ENCODE results near the gene ZBTB32.

Gene ZBTB32

GRCh38 chr19:35742121-35742724 lies 37.9 kb downstream of the ZBTB32 start, which contains the start of gene IGFLR1:
Gene IGFLR1, minus strand, starts transcription at chr19:35742452. Its CDS starts 1,272 bp downstream, at chr19:35741180.
- H3K9ac ChIP-seq (ENCODE audit: low read depth, low read length), result no peak within 1 kb of the TSS
- no peaks in the 10 kb centered on the region for H3K27me3 ChIP-seq (ENCODE audit: control insufficient read depth, insufficient read depth, low read length)
- H3K36me3 ChIP-seq (ENCODE audit: control insufficient read depth, insufficient read depth, low read length), result peaks cover 21% of the 10 kb centered on the region
- H3K4me3 ChIP-seq (ENCODE audit: low read depth, low read length), result peak within 1 kb of the TSS; percentile 88
- H3K4me1 ChIP-seq (ENCODE audit: control insufficient read depth, insufficient read depth, low read length), result peaks cover 4% of the 10 kb centered on the region
- H3K9me3 ChIP-seq (ENCODE audit: control insufficient read depth, insufficient read depth, low read length), result no peaks in the 10 kb centered on the region

- Histone ChIP-seq H3K36me3 (ENCODE audit: control insufficient read depth, insufficient read depth, low read length) (peaks cover 5% of the 10 kb centered on the region), H3K4me1 (ENCODE audit: control insufficient read depth, insufficient read depth, low read length) (peaks cover 4% of the 10 kb centered on the region), H3K27me3 (ENCODE audit: control insufficient read depth, insufficient read depth, low read length) (no peaks in the 10 kb centered on the region), H3K4me3 (ENCODE audit: low read depth, low read length) (peak overlapping the region; percentile 65), H3K9ac (ENCODE audit: low read depth, low read length) (no peak overlapping the region), H3K9me3 (ENCODE audit: control insufficient read depth, insufficient read depth, low read length) (no peaks in the 10 kb centered on the region)
Measured at GRCh38 chr19:35743640-35744429, 39.5 kb downstream of the ZBTB32 start.

DNA sequence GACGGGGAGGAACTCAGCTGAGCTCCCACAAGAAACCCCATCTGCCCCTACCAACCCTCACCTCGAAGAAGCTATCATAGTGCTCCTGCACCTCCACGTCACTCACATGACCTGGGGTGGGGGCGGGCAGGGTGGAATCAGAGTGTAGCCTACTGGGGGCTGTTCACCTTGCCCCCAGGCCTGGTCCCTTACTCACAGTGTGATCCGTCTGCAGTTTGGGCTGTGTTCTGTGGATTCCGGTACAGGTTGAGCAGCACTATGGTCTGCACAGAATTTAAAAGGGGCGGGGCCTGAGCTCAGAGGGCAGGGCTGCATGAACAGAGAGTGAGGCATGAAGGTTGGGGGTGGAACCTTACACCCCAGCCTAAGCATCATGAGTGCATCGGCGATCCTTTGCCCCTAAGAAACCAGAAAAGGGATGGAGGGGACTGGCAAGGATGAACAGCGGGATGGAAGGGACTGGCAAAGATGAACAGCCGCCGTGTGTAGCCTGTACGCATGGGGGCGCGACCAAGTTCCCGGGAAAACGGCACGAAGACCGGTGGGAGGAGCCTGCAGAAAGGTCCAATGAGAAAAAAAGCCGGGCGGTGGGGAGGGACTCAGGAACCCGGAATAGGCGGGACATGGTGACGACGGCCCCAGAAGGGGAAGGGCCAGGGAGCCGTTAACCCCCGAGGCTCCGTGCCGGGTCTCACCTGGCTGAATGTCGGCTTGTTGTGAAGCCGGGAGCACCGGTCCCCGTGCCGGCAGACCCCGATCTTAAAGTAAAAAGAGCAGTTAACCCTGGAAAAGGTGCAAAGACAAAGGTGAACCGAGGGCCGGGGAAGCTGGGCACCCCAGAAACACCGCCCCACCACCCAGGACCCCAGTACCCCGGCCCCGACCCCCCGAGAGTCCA lies 40.3 kb downstream of the ZBTB32 start:
- Histone ChIP-seq H3K9ac (ENCODE audit: low read depth, low read length) (peak overlapping the region; percentile 66), H3K9me3 (ENCODE audit: control insufficient read depth, insufficient read depth, low read length) (no peaks in the 10 kb centered on the region), H3K36me3 (ENCODE audit: control insufficient read depth, insufficient read depth, low read length) (no peaks in the 10 kb centered on the region), H3K4me3 (ENCODE audit: low read depth, low read length) (peak overlapping the region; percentile 65), H3K4me1 (ENCODE audit: control insufficient read depth, insufficient read depth, low read length) (peaks cover 4% of the 10 kb centered on the region), H3K27me3 (ENCODE audit: control insufficient read depth, insufficient read depth, low read length) (no peaks in the 10 kb centered on the region)

GRCh38 chr19:35745328-35746086 lies 41.1 kb downstream of the ZBTB32 start, which contains the start of the genes PSENEN and U2AF1L4:
Gene PSENEN, plus strand, starts transcription at chr19:35745651. Its CDS starts 280 bp downstream, at chr19:35745931.
Gene U2AF1L4, minus strand, starts transcription at chr19:35745418. Its CDS starts 27 bp downstream, at chr19:35745391.
- H3K4me3 ChIP-seq (ENCODE audit: low read depth, low read length), result peak within 1 kb of the TSS; percentile 86
- peak within 1 kb of the TSS; percentile 66 for H3K9ac ChIP-seq (ENCODE audit: low read depth, low read length)
- H3K4me1 ChIP-seq (ENCODE audit: control insufficient read depth, insufficient read depth, low read length), result peaks cover 4% of the 10 kb centered on the region
- H3K36me3 ChIP-seq (ENCODE audit: control insufficient read depth, insufficient read depth, low read length), result no peaks in the 10 kb centered on the region
- H3K9me3 ChIP-seq (ENCODE audit: control insufficient read depth, insufficient read depth, low read length), result no peaks in the 10 kb centered on the region
- no peaks in the 10 kb centered on the region for H3K27me3 ChIP-seq (ENCODE audit: control insufficient read depth, insufficient read depth, low read length)

DNA sequence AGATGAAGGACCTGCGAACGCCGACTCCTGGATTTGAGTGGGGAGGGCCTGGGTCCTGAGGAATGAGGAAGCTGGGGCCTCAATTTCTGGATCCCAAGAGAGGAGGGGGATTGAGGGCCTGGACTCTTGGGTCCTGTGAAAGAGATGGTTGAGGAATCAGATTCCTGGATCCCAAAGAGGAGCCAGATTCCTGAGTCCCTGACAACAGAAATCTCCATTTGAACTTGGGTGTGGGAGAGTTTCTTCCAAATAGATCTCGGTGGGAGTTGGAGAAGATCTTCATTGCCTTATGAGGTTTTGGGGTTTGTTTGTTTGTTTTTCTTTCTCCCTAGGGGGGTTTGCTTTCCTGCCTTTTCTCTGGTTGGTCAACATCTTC lies 41.7 kb downstream of the ZBTB32 start:
- H3K9me3 ChIP-seq (ENCODE audit: control insufficient read depth, insufficient read depth, low read length), result no peaks in the 10 kb centered on the region
- no peaks in the 10 kb centered on the region for H3K27me3 ChIP-seq (ENCODE audit: control insufficient read depth, insufficient read depth, low read length)
- peaks cover 4% of the 10 kb centered on the region for H3K4me1 ChIP-seq (ENCODE audit: control insufficient read depth, insufficient read depth, low read length)
- H3K36me3 ChIP-seq (ENCODE audit: control insufficient read depth, insufficient read depth, low read length), result no peaks in the 10 kb centered on the region
- peak overlapping the region; percentile 86 for H3K4me3 ChIP-seq (ENCODE audit: low read depth, low read length)
- H3K9ac ChIP-seq (ENCODE audit: low read depth, low read length), result peak overlapping the region; percentile 66

- Histone ChIP-seq H3K9ac (ENCODE audit: low read depth, low read length) (peak overlapping the region; percentile 66), H3K9me3 (ENCODE audit: control insufficient read depth, insufficient read depth, low read length) (no peaks in the 10 kb centered on the region), H3K4me3 (ENCODE audit: low read depth, low read length) (peak overlapping the region; percentile 86), H3K36me3 (ENCODE audit: control insufficient read depth, insufficient read depth, low read length) (no peaks in the 10 kb centered on the region), H3K27me3 (ENCODE audit: control insufficient read depth, insufficient read depth, low read length) (no peaks in the 10 kb centered on the region), H3K4me1 (ENCODE audit: control insufficient read depth, insufficient read depth, low read length) (peaks cover 4% of the 10 kb centered on the region)
Measured at GRCh38 chr19:35746531-35746930, 42.2 kb downstream of the ZBTB32 start.

- Histone ChIP-seq H3K27me3 (ENCODE audit: control insufficient read depth, insufficient read depth, low read length) (no peaks in the 10 kb centered on the region), H3K4me1 (ENCODE audit: control insufficient read depth, insufficient read depth, low read length) (peaks cover 4% of the 10 kb centered on the region), H3K36me3 (ENCODE audit: control insufficient read depth, insufficient read depth, low read length) (peaks cover 3% of the 10 kb centered on the region), H3K9ac (ENCODE audit: low read depth, low read length) (peak within 1 kb of the TSS; percentile 4), H3K4me3 (ENCODE audit: low read depth, low read length) (peak within 1 kb of the TSS; percentile 90), H3K9me3 (ENCODE audit: control insufficient read depth, insufficient read depth, low read length) (no peaks in the 10 kb centered on the region)
Measured at GRCh38 chr19:35748106-35749020, 44.0 kb downstream of the ZBTB32 start, which contains the start of gene LIN37. Gene LIN37, plus strand, starts transcription at chr19:35748576. Its CDS starts 149 bp downstream, at chr19:35748725.

- Histone ChIP-seq H3K4me1 (ENCODE audit: control insufficient read depth, insufficient read depth, low read length) (peaks cover 4% of the 10 kb centered on the region), H3K9ac (ENCODE audit: low read depth, low read length) (no peak overlapping the region), H3K9me3 (ENCODE audit: control insufficient read depth, insufficient read depth, low read length) (no peaks in the 10 kb centered on the region), H3K4me3 (ENCODE audit: low read depth, low read length) (no peak overlapping the region), H3K36me3 (ENCODE audit: control insufficient read depth, insufficient read depth, low read length) (peaks cover 3% of the 10 kb centered on the region), H3K27me3 (ENCODE audit: control insufficient read depth, insufficient read depth, low read length) (peaks cover 3% of the 10 kb centered on the region)
Measured at GRCh38 chr19:35750167-35750566, 45.8 kb downstream of the ZBTB32 start.

- Histone ChIP-seq H3K9ac (ENCODE audit: low read depth, low read length) (no peak overlapping the region), H3K4me3 (ENCODE audit: low read depth, low read length) (no peak overlapping the region), H3K27me3 (ENCODE audit: control insufficient read depth, insufficient read depth, low read length) (peaks cover 12% of the 10 kb centered on the region), H3K9me3 (ENCODE audit: control insufficient read depth, insufficient read depth, low read length) (no peaks in the 10 kb centered on the region), H3K36me3 (ENCODE audit: control insufficient read depth, insufficient read depth, low read length) (peaks cover 3% of the 10 kb centered on the region), H3K4me1 (ENCODE audit: control insufficient read depth, insufficient read depth, low read length) (peaks cover 2% of the 10 kb centered on the region)
Measured at GRCh38 chr19:35751839-35752745, 47.7 kb downstream of the ZBTB32 start.
